Stimulated activated naive CD8-positive, alpha-beta T cell treated with anti-CD3 and anti-CD28 coated beads, Interleukin-15, amount 100 ng/mL, for 72 hours (primary cell): Measurements from ENCODE around the gene SLC1A3.

Source experiments
- ATAC-seq: fragments of 150-1000 bp; cut with Tn5 transposase; 2 replicates; pipeline ENCODE4 v1.10.0; 2021; ENCODE audit warnings: mild to moderate bottlenecking, moderate library complexity
- DNase-seq, 2 donors: peaks; one replicate each; pipeline ENCODE4 v3.0.0; 2021 to 2022
- H3K27ac Mint-ChIP-seq, 2 donors: one replicate each; pipeline ENCODE4 v1.8.0; 2022; ENCODE audit warnings: mild to moderate bottlenecking in 2 of 2, mixed read lengths in 2 of 2, moderate library complexity in 2 of 2
- H3K27me3 Mint-ChIP-seq: one replicate; pipeline ENCODE4 v1.8.0; 2022; ENCODE audit warnings: mixed read lengths
- H3K4me1 Mint-ChIP-seq: one replicate; pipeline ENCODE4 v1.8.0; 2022; ENCODE audit warnings: mild to moderate bottlenecking, mixed read lengths
- H3K4me3 Mint-ChIP-seq, 2 donors: one replicate each; pipeline ENCODE4 v1.8.0; 2022; ENCODE audit warnings: mild to moderate bottlenecking in 2 of 2, mixed read lengths in 2 of 2, moderate library complexity in 1 of 2
- H3K9me3 Mint-ChIP-seq, 2 donors: one replicate each; pipeline ENCODE4 v1.8.0; 2022; ENCODE audit warnings: mixed read lengths in 2 of 2

Gene SLC1A3

GRCh38 chr5:36655161-36655560, 48.8 kb downstream of the SLC1A3 start:
- ATAC-seq (no peak), DNase-seq (no peak)
- no peak overlapping the region for H3K4me3 Mint-ChIP-seq
- no peak overlapping the region for H3K27ac Mint-ChIP-seq
- no peaks in the 10 kb centered on the region for H3K4me1 Mint-ChIP-seq
- no peaks in the 10 kb centered on the region for H3K9me3 Mint-ChIP-seq
- peaks cover 52% of the 10 kb centered on the region for H3K27me3 Mint-ChIP-seq

GRCh38 chr5:36656556-36656955, 50.1 kb downstream of the SLC1A3 start:
- no peak overlapping the region for H3K27ac Mint-ChIP-seq
- DNase-seq (no peak), ATAC-seq (no peak)
- no peaks in the 10 kb centered on the region for H3K9me3 Mint-ChIP-seq
- H3K4me3 Mint-ChIP-seq: no peak overlapping the region
- no peaks in the 10 kb centered on the region for H3K4me1 Mint-ChIP-seq
- H3K27me3 Mint-ChIP-seq: peaks cover 47% of the 10 kb centered on the region

GRCh38 chr5:36657563-36657995, 51.2 kb downstream of the SLC1A3 start:
- Mint-ChIP-seq H3K4me1 (no peaks in the 10 kb centered on the region), H3K27ac (no peak overlapping the region), H3K9me3 (no peaks in the 10 kb centered on the region), H3K27me3 (peaks cover 43% of the 10 kb centered on the region), H3K4me3 (no peak overlapping the region)
- ATAC-seq (no peak), DNase-seq (no peak)

- Mint-ChIP-seq H3K9me3 (no peaks in the 10 kb centered on the region), H3K27me3 (peaks cover 40% of the 10 kb centered on the region), H3K4me3 (no peak overlapping the region), H3K27ac (no peak overlapping the region), H3K4me1 (no peaks in the 10 kb centered on the region)
- DNase-seq (no peak), ATAC-seq (no peak)
Observed at GRCh38 chr5:36658038-36658756, 51.8 kb downstream of the SLC1A3 start.

GRCh38 chr5:36659411-36659810, 53.0 kb downstream of the SLC1A3 start:
- H3K4me1 Mint-ChIP-seq: no peaks in the 10 kb centered on the region

GRCh38 chr5:36660397-36661049, 54.1 kb downstream of the SLC1A3 start:
- ATAC-seq (no peak), DNase-seq (no peak)
- Mint-ChIP-seq H3K27me3 (peaks cover 23% of the 10 kb centered on the region), H3K4me1 (no peaks in the 10 kb centered on the region), H3K4me3 (no peak overlapping the region), H3K9me3 (no peaks in the 10 kb centered on the region), H3K27ac (no peak overlapping the region)

More at GRCh38 chr5:36659411-36659810, 53.0 kb downstream of the SLC1A3 start:
- DNase-seq (no peak), ATAC-seq (no peak)
- Mint-ChIP-seq H3K27ac (no peak overlapping the region), H3K27me3 (peaks cover 28% of the 10 kb centered on the region), H3K9me3 (no peaks in the 10 kb centered on the region), H3K4me3 (no peak overlapping the region)

- H3K4me3 Mint-ChIP-seq: no peak overlapping the region
- ATAC-seq: no peak
- H3K4me1 Mint-ChIP-seq: no peaks in the 10 kb centered on the region
- no peaks in the 10 kb centered on the region for H3K9me3 Mint-ChIP-seq
- no peak for DNase-seq
- no peak overlapping the region for H3K27ac Mint-ChIP-seq
- peaks cover 23% of the 10 kb centered on the region for H3K27me3 Mint-ChIP-seq
Observed at GRCh38 chr5:36661456-36662220, 55.2 kb downstream of the SLC1A3 start.

GRCh38 chr5:36662291-36662851, 56.0 kb downstream of the SLC1A3 start:
- Mint-ChIP-seq H3K27ac (no peak overlapping the region), H3K4me3 (no peak overlapping the region), H3K27me3 (peaks cover 21% of the 10 kb centered on the region), H3K4me1 (no peaks in the 10 kb centered on the region), H3K9me3 (no peaks in the 10 kb centered on the region)
- DNase-seq (no peak), ATAC-seq (no peak)

- H3K9me3 Mint-ChIP-seq: no peaks in the 10 kb centered on the region
- DNase-seq (no peak), ATAC-seq (no peak)
- no peak overlapping the region for H3K27ac Mint-ChIP-seq
- no peaks in the 10 kb centered on the region for H3K4me1 Mint-ChIP-seq
- H3K4me3 Mint-ChIP-seq: no peak overlapping the region
- no peaks in the 10 kb centered on the region for H3K27me3 Mint-ChIP-seq
Observed at GRCh38 chr5:36664766-36665165, 58.4 kb downstream of the SLC1A3 start.

GRCh38 chr5:36665628-36666027, 59.2 kb downstream of the SLC1A3 start:
- DNase-seq (no peak), ATAC-seq (no peak)
- H3K4me3 Mint-ChIP-seq: no peak overlapping the region
- H3K9me3 Mint-ChIP-seq: no peaks in the 10 kb centered on the region
- H3K27ac Mint-ChIP-seq: no peak overlapping the region
- H3K27me3 Mint-ChIP-seq: no peaks in the 10 kb centered on the region
- H3K4me1 Mint-ChIP-seq: no peaks in the 10 kb centered on the region

- H3K4me1 Mint-ChIP-seq: no peaks in the 10 kb centered on the region
- ATAC-seq (no peak), DNase-seq (no peak)
- H3K27me3 Mint-ChIP-seq: no peaks in the 10 kb centered on the region
- H3K27ac Mint-ChIP-seq: no peak overlapping the region
- H3K4me3 Mint-ChIP-seq: no peak overlapping the region
- H3K9me3 Mint-ChIP-seq: no peaks in the 10 kb centered on the region
Observed at GRCh38 chr5:36666274-36666673, 59.9 kb downstream of the SLC1A3 start.

- no peak overlapping the region for H3K27ac Mint-ChIP-seq
Observed at GRCh38 chr5:36666986-36667385, 60.6 kb downstream of the SLC1A3 start.

GRCh38 chr5:36667824-36668223, 61.4 kb downstream of the SLC1A3 start:
- Mint-ChIP-seq H3K9me3 (no peaks in the 10 kb centered on the region), H3K4me3 (no peak overlapping the region), H3K27ac (no peak overlapping the region), H3K4me1 (no peaks in the 10 kb centered on the region), H3K27me3 (no peaks in the 10 kb centered on the region)
- ATAC-seq (no peak), DNase-seq (no peak)

More at GRCh38 chr5:36666986-36667385, 60.6 kb downstream of the SLC1A3 start:
- no peaks in the 10 kb centered on the region for H3K27me3 Mint-ChIP-seq
- no peak for DNase-seq
- H3K4me1 Mint-ChIP-seq: no peaks in the 10 kb centered on the region
- no peak for ATAC-seq
- H3K4me3 Mint-ChIP-seq: no peak overlapping the region
- H3K9me3 Mint-ChIP-seq: no peaks in the 10 kb centered on the region

GRCh38 chr5:36669015-36669651, 62.7 kb downstream of the SLC1A3 start:
- no peaks in the 10 kb centered on the region for H3K27me3 Mint-ChIP-seq
- H3K9me3 Mint-ChIP-seq: no peaks in the 10 kb centered on the region
- no peaks in the 10 kb centered on the region for H3K4me1 Mint-ChIP-seq
- H3K4me3 Mint-ChIP-seq: no peak overlapping the region
- no peak overlapping the region for H3K27ac Mint-ChIP-seq
- DNase-seq: no peak
- no peak for ATAC-seq

- DNase-seq: no peak
- Mint-ChIP-seq H3K9me3 (no peaks in the 10 kb centered on the region), H3K4me3 (no peak overlapping the region)
Observed at GRCh38 chr5:36670548-36670947, 64.1 kb downstream of the SLC1A3 start.

More at GRCh38 chr5:36670548-36670947, 64.1 kb downstream of the SLC1A3 start:
- no peaks in the 10 kb centered on the region for H3K27me3 Mint-ChIP-seq
- no peak overlapping the region for H3K27ac Mint-ChIP-seq
- no peaks in the 10 kb centered on the region for H3K4me1 Mint-ChIP-seq
- ATAC-seq: no peak
